CD14-positive monocyte (primary cell): ENCODE results near the gene PWWP2A. TPM values are rescaled to one million over a fixed set of nuclear protein-coding genes. Genes with fewer than 3 reads are reported as not detected.

Experiments
- DNase-seq, 3 donors: peaks; one replicate each; pipeline ENCODE4 v3.0.0-alpha.2; 2011 to 2022
- H2AFZ ChIP-seq: 2 replicates; pipeline ENCODE4 v1.6.0; 2012; ENCODE audit warnings: mild to moderate bottlenecking, low read depth, low read length, inconsistent platforms; ENCODE audit not compliant: insufficient read depth, poor library complexity, severe bottlenecking
- H3K27ac ChIP-seq, 2 donors: 1 replicate in 1 of 2; 2 replicates in 1 of 2; pipeline ENCODE4 v1.5.1; 2012 to 2013; ENCODE audit warnings: low read length in 2 of 2, control low read depth in 1 of 2, inconsistent platforms in 1 of 2, low read depth in 1 of 2, mild to moderate bottlenecking in 1 of 2
- H3K27me3 ChIP-seq, 2 donors: one replicate each; pipeline versions ENCODE4 v1.6.0 to v1.6.1; 2011 to 2013; ENCODE audit warnings: low read length in 2 of 2; ENCODE audit not compliant: control insufficient read depth in 2 of 2, insufficient read depth in 2 of 2
- H3K36me3 ChIP-seq, 2 donors: replicated peaks in 1 of 2; 1 replicate in 1 of 2; 2 replicates in 1 of 2; pipeline versions ENCODE4 v1.5.1 to v1.6.1; 2012 to 2013; ENCODE audit warnings: low read length in 2 of 2, control low read depth in 1 of 2, inconsistent platforms in 1 of 2, mild to moderate bottlenecking in 1 of 2; ENCODE audit not compliant: insufficient read depth in 2 of 2, control insufficient read depth in 1 of 2
- H3K4me1 ChIP-seq, 2 donors: 1 replicate in 1 of 2; 2 replicates in 1 of 2; pipeline versions ENCODE4 v1.5.1 to v1.6.1; 2012 to 2013; ENCODE audit warnings: low read length in 2 of 2, control low read depth in 1 of 2, inconsistent platforms in 1 of 2, mild to moderate bottlenecking in 1 of 2, moderate library complexity in 1 of 2; ENCODE audit not compliant: insufficient read depth in 2 of 2, control insufficient read depth in 1 of 2
- H3K4me2 ChIP-seq: replicated peaks from 2 replicates; pipeline ENCODE3; 2012; ENCODE audit warnings: low read length, moderate library complexity, mild to moderate bottlenecking; ENCODE audit not compliant: poor library complexity, severe bottlenecking; ENCODE audit errors: extremely low read depth
- H3K4me3 ChIP-seq, 3 experiments: fragments of 200-600 bp in 1 of 3; sonication (generic) in 1 of 3; replicated peaks in 1 of 3; 1 replicate in 2 of 3; 2 replicates in 1 of 3; pipeline ENCODE4 v1.5.1; 2011 to 2013; ENCODE audit warnings: low read length in 3 of 3, mild to moderate bottlenecking in 3 of 3, control low read depth in 2 of 3, low read depth in 2 of 3, inconsistent platforms in 1 of 3, moderate library complexity in 1 of 3
- H3K79me2 ChIP-seq: 2 replicates; pipeline ENCODE4 v1.6.0; 2012; ENCODE audit warnings: mild to moderate bottlenecking, control low read depth, inconsistent platforms, low read length, moderate library complexity; ENCODE audit not compliant: insufficient read depth
- H3K9ac ChIP-seq: 2 replicates; pipeline ENCODE4 v1.6.0; 2017; ENCODE audit warnings: low read length, mild to moderate bottlenecking; ENCODE audit not compliant: insufficient read depth, poor library complexity, severe bottlenecking
- H3K9me3 ChIP-seq, 2 donors: replicated peaks in 1 of 2; 1 replicate in 1 of 2; 2 replicates in 1 of 2; pipeline versions ENCODE4 v1.5.1 to v1.6.1; 2012 to 2013; ENCODE audit warnings: low read length in 2 of 2, control low read depth in 1 of 2; ENCODE audit not compliant: control insufficient read depth in 1 of 2, insufficient read depth in 1 of 2
- H4K20me1 ChIP-seq: 2 replicates; pipeline ENCODE4 v1.6.0; 2012; ENCODE audit warnings: mild to moderate bottlenecking, low read length, control low read depth, moderate library complexity; ENCODE audit not compliant: insufficient read depth
- H3K27ac Mint-ChIP-seq, 7 donors: one replicate each; pipeline ENCODE4 v1.8.0; 2020; ENCODE audit warnings: mild to moderate bottlenecking in 7 of 7, mixed read lengths in 7 of 7, moderate library complexity in 6 of 7, inconsistent platforms in 2 of 7
- H3K27me3 Mint-ChIP-seq, 3 donors: one replicate each; pipeline ENCODE4 v1.8.0; 2021 to 2022; ENCODE audit warnings: low read depth in 3 of 3, mild to moderate bottlenecking in 3 of 3, mixed read lengths in 3 of 3, moderate library complexity in 3 of 3, inconsistent platforms in 1 of 3
- H3K36me3 Mint-ChIP-seq, 2 donors: one replicate each; pipeline ENCODE4 v1.8.0; 2020; ENCODE audit warnings: mixed read lengths in 2 of 2, inconsistent platforms in 1 of 2, mild to moderate bottlenecking in 1 of 2
- H3K4me1 Mint-ChIP-seq: one replicate; pipeline ENCODE4 v1.8.0; 2020; ENCODE audit warnings: mild to moderate bottlenecking, mixed read lengths
- H3K4me3 Mint-ChIP-seq, 2 donors: one replicate each; pipeline ENCODE4 v1.8.0; 2020; ENCODE audit warnings: mild to moderate bottlenecking in 2 of 2, mixed read lengths in 2 of 2, moderate library complexity in 1 of 2
- H3K9me3 Mint-ChIP-seq, 7 donors: one replicate each; pipeline ENCODE4 v1.8.0; 2020 to 2022; ENCODE audit warnings: mixed read lengths in 7 of 7, mild to moderate bottlenecking in 6 of 7, moderate library complexity in 6 of 7, inconsistent platforms in 2 of 7
- WGBS: methylation state at CpG from one replicate; pipeline ENCODE4 v1.1.5; 2013; ENCODE audit warnings: missing lambda C conversion rate; ENCODE audit not compliant: insufficient coverage; 5-methylcytosine and 5-hydroxymethylcytosine counted together
- intact Hi-C, 2 donors: fragments of 100-400 bp; cut with micrococcal nuclease; formaldehyde crosslinking; loops; one replicate each; pipeline versions ENCODE4 v1.15.0 to v1.15.1; 2023
- polyA plus RNA-seq, 3 donors: library from polyadenylated mRNA; depleted of rRNA in 1 of 3; unstranded in 2 of 3; stranded (reverse) in 1 of 3; fragments of 300-500 nt in 2 of 3; fragments of >200 nt in 1 of 3; fragmentation: Illumina TruSeq in 2 of 3; gene quantifications; 1 replicate in 2 of 3; 2 replicates in 1 of 3; pipeline ENCODE4 v1.2.3, GENCODE V29; 2012 to 2021
- TF ChIP-seq, protein P1 (sequence below): fragments of 200-600 bp; IDR thresholded peaks from one replicate; pipeline ENCODE4 v1.8.0; 2022; ENCODE audit warnings: antibody characterized with exemption, mild to moderate bottlenecking

The PWWP2A gene
- polyA plus RNA-seq, 3 donors, result 18.8 to 21.6 (median 18.9) TPM

DNA sequence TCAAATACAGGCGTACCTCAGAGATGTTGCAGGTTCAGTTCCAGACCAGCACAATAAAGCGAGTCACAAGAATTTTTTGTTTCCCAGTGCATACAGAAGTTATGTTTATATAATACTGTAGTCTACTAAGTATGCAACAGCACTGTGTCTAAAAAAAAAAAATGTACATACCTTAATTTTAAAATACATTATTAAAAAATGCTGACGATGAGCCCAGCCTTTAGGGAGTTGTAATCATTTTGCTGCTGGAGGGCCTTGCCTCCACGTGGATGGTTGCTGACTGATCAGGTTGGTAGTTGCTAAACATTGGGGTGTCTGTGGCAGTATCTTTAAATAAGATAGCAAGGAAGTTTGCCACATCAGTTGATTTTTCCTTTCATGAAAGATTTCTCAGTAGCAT, 62.0 kb downstream of the PWWP2A start:
- Mint-ChIP-seq H3K4me1 (no peaks in the 10 kb centered on the region), H3K27ac (no peak overlapping the region), H3K9me3 (peaks cover 0 to 5% (median 1%) of the 10 kb centered on the region in 7 donors), H3K36me3 (peaks cover 83% of the 10 kb centered on the region in 2 donors), H3K4me3 (no peak overlapping the region), H3K27me3 (peaks cover 0 to 2% (median under 1%) of the 10 kb centered on the region in 3 donors)
- WGBS, result 100% methylated on average over 1 of the region's 4 CpGs
- no peaks in the 10 kb centered on the region for H3K4me1 ChIP-seq
- no peak overlapping the region for H2AFZ ChIP-seq
- no peaks in the 10 kb centered on the region for H3K79me2 ChIP-seq
- H3K36me3 ChIP-seq, result peaks cover 61 to 93% of the 10 kb centered on the region in 2 donors
- no peaks in the 10 kb centered on the region for H3K27me3 ChIP-seq
- no peak overlapping the region for H3K4me2 ChIP-seq
- H4K20me1 ChIP-seq, result no peaks in the 10 kb centered on the region
- no peaks in the 10 kb centered on the region for H3K9me3 ChIP-seq
- no peak for DNase-seq
- TF ChIP-seq, protein P1, sequence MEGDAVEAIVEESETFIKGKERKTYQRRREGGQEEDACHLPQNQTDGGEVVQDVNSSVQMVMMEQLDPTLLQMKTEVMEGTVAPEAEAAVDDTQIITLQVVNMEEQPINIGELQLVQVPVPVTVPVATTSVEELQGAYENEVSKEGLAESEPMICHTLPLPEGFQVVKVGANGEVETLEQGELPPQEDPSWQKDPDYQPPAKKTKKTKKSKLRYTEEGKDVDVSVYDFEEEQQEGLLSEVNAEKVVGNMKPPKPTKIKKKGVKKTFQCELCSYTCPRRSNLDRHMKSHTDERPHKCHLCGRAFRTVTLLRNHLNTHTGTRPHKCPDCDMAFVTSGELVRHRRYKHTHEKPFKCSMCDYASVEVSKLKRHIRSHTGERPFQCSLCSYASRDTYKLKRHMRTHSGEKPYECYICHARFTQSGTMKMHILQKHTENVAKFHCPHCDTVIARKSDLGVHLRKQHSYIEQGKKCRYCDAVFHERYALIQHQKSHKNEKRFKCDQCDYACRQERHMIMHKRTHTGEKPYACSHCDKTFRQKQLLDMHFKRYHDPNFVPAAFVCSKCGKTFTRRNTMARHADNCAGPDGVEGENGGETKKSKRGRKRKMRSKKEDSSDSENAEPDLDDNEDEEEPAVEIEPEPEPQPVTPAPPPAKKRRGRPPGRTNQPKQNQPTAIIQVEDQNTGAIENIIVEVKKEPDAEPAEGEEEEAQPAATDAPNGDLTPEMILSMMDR, result no peak
- no peak overlapping the region for H3K9ac ChIP-seq
- H3K4me3 ChIP-seq, result no peak overlapping the region
- intact Hi-C loops, result no loop called here
- H3K27ac ChIP-seq, result no peak overlapping the region

DNA sequence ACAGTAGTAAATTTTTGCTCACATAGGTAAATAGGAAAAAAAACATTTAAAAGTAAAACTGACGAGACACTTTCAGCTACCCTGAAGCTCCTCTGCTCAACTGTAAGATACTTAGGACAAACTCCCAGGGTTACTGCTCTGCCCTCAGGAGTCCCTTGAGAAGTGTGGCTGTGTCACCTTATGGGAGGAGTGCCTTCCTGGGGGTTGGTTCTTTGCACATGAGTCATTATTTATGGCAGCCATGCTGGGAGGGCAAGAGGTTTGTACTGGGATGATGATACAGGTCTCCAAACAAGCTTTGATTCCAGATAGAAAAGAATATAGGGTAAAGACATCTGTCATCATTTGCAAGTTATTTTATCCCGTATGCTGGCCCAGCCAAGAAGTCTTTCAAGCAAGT, 64.4 kb downstream of the PWWP2A start:
- no peaks in the 10 kb centered on the region for H3K27me3 ChIP-seq
- H3K4me3 ChIP-seq, result no peak overlapping the region
- H3K9ac ChIP-seq, result no peak overlapping the region
- H4K20me1 ChIP-seq, result no peaks in the 10 kb centered on the region
- Mint-ChIP-seq H3K4me3 (no peak overlapping the region), H3K9me3 (peaks cover 0 to 5% (median 1%) of the 10 kb centered on the region in 7 donors), H3K27me3 (peaks cover 0 to 2% (median 2%) of the 10 kb centered on the region in 3 donors), H3K36me3 (peaks cover 83 to 86% of the 10 kb centered on the region in 2 donors), H3K27ac (peak overlapping the region in 1 of 7 donors; percentile 17), H3K4me1 (no peaks in the 10 kb centered on the region)
- no peaks in the 10 kb centered on the region for H3K9me3 ChIP-seq
- no peak overlapping the region for H3K27ac ChIP-seq
- H3K4me1 ChIP-seq, result no peaks in the 10 kb centered on the region
- no peak overlapping the region for H2AFZ ChIP-seq
- peaks cover 62 to 92% of the 10 kb centered on the region in 2 donors for H3K36me3 ChIP-seq
- no CpG with 5 or more reads among the region's 2 CpGs for WGBS
- no peaks in the 10 kb centered on the region for H3K79me2 ChIP-seq
- intact Hi-C loops, result no loop called here
- DNase-seq, result no peak
- no peak overlapping the region for H3K4me2 ChIP-seq
- TF ChIP-seq, protein P1, result no peak
